CD4-positive, CD25-positive, alpha-beta regulatory T cell (primary cell): ENCODE measurements around the gene PAFAH1B2. TPM values are rescaled to one million over a fixed set of nuclear protein-coding genes. Genes with fewer than 3 reads are reported as not detected.
A peak's percentile ranks its signal among the peaks of the same experiment; 100 is the strongest.

ENCODE experiments used
- ATAC-seq, 2 donors: fragments of 150-1000 bp; cut with Tn5 transposase; one replicate each; pipeline ENCODE4 v1.10.0; 2021; ENCODE audit warnings: low read depth in 2 of 2, moderate number of reproducible peaks in 2 of 2, moderate library complexity in 1 of 2
- DNase-seq, 3 donors: peaks; one replicate each; pipeline versions ENCODE4 v3.0.0 to v3.0.0-alpha.2; 2012 to 2022; ENCODE audit warnings: mixed read lengths in 1 of 3
- H3K27ac ChIP-seq: one replicate; pipeline ENCODE4 v1.7.0; 2013; ENCODE audit warnings: mild to moderate bottlenecking, low read length; ENCODE audit not compliant: insufficient read depth, poor library complexity, severe bottlenecking
- H3K27me3 ChIP-seq: one replicate; pipeline ENCODE4 v1.7.0; 2013; ENCODE audit warnings: low read length; ENCODE audit not compliant: control insufficient read depth, insufficient read depth
- H3K36me3 ChIP-seq: one replicate; pipeline ENCODE4 v1.7.0; 2013; ENCODE audit warnings: mild to moderate bottlenecking, low read length, moderate library complexity; ENCODE audit not compliant: control insufficient read depth, insufficient read depth
- H3K4me1 ChIP-seq: 2 replicates; pipeline ENCODE4 v1.7.0; 2013; ENCODE audit warnings: mild to moderate bottlenecking, low read length; ENCODE audit not compliant: insufficient read depth, control insufficient read depth, poor library complexity, severe bottlenecking
- H3K4me3 ChIP-seq: one replicate; pipeline ENCODE4 v1.7.0; 2013; ENCODE audit warnings: low read depth, mild to moderate bottlenecking, low read length, moderate library complexity
- H3K9me3 ChIP-seq, 2 experiments: 1 replicate in 1 of 2; 2 replicates in 1 of 2; pipeline ENCODE4 v1.7.0; 2013; ENCODE audit warnings: low read length in 2 of 2, mild to moderate bottlenecking in 1 of 2, moderate library complexity in 1 of 2; ENCODE audit not compliant: control insufficient read depth in 2 of 2
- H3K27ac Mint-ChIP-seq, 3 donors: one replicate each; pipeline ENCODE4 v1.8.0; 2020 to 2022; ENCODE audit warnings: mild to moderate bottlenecking in 3 of 3, mixed read lengths in 3 of 3, moderate library complexity in 2 of 3
- H3K27me3 Mint-ChIP-seq: one replicate; pipeline ENCODE4 v1.8.0; 2022; ENCODE audit warnings: mild to moderate bottlenecking, mixed read lengths
- H3K36me3 Mint-ChIP-seq: one replicate; pipeline ENCODE4 v1.8.0; 2020; ENCODE audit warnings: mixed read lengths
- H3K4me1 Mint-ChIP-seq, 4 donors: one replicate each; pipeline ENCODE4 v1.8.0; 2020 to 2022; ENCODE audit warnings: mixed read lengths in 4 of 4, mild to moderate bottlenecking in 1 of 4
- H3K4me3 Mint-ChIP-seq, 4 donors: one replicate each; pipeline ENCODE4 v1.8.0; 2020 to 2022; ENCODE audit warnings: mild to moderate bottlenecking in 4 of 4, mixed read lengths in 4 of 4, moderate library complexity in 3 of 4
- H3K9me3 Mint-ChIP-seq, 7 donors: one replicate each; pipeline ENCODE4 v1.8.0; 2020 to 2022; ENCODE audit warnings: mixed read lengths in 7 of 7, mild to moderate bottlenecking in 3 of 7, moderate library complexity in 2 of 7
- polyA plus RNA-seq, 4 donors: library from polyadenylated mRNA; unstranded; fragments of 300-500 nt; fragmentation: Illumina TruSeq; gene quantifications; one replicate each; pipeline ENCODE4 v1.2.3, GENCODE V29; 2021
- total RNA-seq: library from RNA; stranded (reverse); gene quantifications from one replicate; pipeline ENCODE4 v1.2.3, GENCODE V29; 2022

Gene PAFAH1B2
- total and polyA plus RNA-seq, 5 donors from 2014 or later, result 15.0 to 43.3 (median 18.1) TPM

DNA sequence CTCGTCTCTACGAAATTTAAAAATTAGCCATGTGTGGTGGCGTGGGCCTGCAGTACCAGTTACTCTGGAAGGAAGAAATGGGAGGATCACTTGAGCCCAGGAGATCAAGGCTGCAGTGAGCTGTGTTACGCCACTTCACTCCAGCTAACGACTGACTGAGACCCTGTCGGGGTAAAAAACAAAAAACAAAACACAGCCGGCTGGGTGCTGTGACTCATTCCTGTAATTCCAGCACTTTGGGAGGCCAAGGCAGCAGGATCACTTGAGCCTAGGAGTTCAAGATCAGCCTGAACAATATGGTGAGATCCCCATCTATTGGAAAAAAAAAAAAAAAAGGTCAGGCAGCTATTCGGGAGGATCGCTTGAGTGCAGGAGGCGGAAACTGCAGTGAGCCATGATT lies 2.4 kb downstream of the PAFAH1B2 start:
- H3K4me1 Mint-ChIP-seq, result peaks cover 23 to 69% (median 46%) of the 10 kb centered on the region in 4 donors
- DNase-seq, result no peak
- peaks cover 3% of the 10 kb centered on the region for H3K36me3 Mint-ChIP-seq
- Histone ChIP-seq H3K4me1 (peaks cover 34% of the 10 kb centered on the region), H3K9me3 (no peaks in the 10 kb centered on the region), H3K27me3 (no peaks in the 10 kb centered on the region), H3K4me3 (no peak overlapping the region), H3K36me3 (peaks cover 12% of the 10 kb centered on the region), H3K27ac (no peak overlapping the region)
- H3K4me3 Mint-ChIP-seq, result peak overlapping the region; percentile 96 to 100 (median 98)
- H3K9me3 Mint-ChIP-seq, result peaks cover 0 to 2% (median 0%) of the 10 kb centered on the region in 7 donors
- peak overlapping the region in 2 of 3 donors; percentile 52 to 67 for H3K27ac Mint-ChIP-seq
- peaks cover 18% of the 10 kb centered on the region for H3K27me3 Mint-ChIP-seq
- no peak for ATAC-seq

DNA sequence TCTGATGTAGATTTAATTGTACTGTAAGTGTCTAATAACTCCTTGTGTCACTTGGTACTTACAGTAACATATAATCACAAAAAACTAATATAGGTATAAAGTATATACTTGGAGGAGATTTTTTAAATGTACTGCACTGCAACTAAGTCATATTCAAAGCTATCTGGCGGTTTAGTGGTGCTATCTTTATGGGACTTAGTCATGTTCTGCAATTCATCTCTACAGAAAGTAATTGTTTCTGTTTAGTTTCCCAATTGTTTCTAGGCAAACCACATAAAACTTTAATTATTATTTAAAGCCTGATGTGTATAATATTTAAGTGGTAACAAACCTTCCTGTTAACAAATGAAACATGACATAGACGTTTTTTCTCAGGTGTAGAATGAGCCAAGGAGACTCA lies 8.0 kb downstream of the PAFAH1B2 start:
- H3K4me3 ChIP-seq, result no peak overlapping the region
- Mint-ChIP-seq H3K4me1 (peaks cover 20 to 72% (median 51%) of the 10 kb centered on the region in 4 donors), H3K27ac (peak overlapping the region in 2 of 3 donors; percentile 9 to 60), H3K36me3 (peaks cover 14% of the 10 kb centered on the region), H3K27me3 (no peaks in the 10 kb centered on the region), H3K9me3 (no peaks in the 10 kb centered on the region), H3K4me3 (peak overlapping the region in 1 of 4 donors; percentile 16)
- DNase-seq, result no peak
- H3K27ac ChIP-seq, result no peak overlapping the region
- H3K9me3 ChIP-seq, result no peaks in the 10 kb centered on the region
- peaks cover 13% of the 10 kb centered on the region for H3K4me1 ChIP-seq
- no peaks in the 10 kb centered on the region for H3K27me3 ChIP-seq
- ATAC-seq, result no peak
- peaks cover 32% of the 10 kb centered on the region for H3K36me3 ChIP-seq

GRCh38 chr11:117154468-117154867 lies 10.4 kb downstream of the PAFAH1B2 start:
- Mint-ChIP-seq H3K9me3 (no peaks in the 10 kb centered on the region), H3K27ac (no peak overlapping the region), H3K4me3 (no peak overlapping the region), H3K4me1 (peaks cover 19 to 62% (median 44%) of the 10 kb centered on the region in 4 donors), H3K36me3 (peaks cover 11% of the 10 kb centered on the region), H3K27me3 (no peaks in the 10 kb centered on the region)
- Histone ChIP-seq H3K36me3 (peaks cover 35% of the 10 kb centered on the region), H3K27me3 (no peaks in the 10 kb centered on the region), H3K27ac (no peak overlapping the region), H3K4me3 (no peak overlapping the region), H3K9me3 (no peaks in the 10 kb centered on the region), H3K4me1 (peaks cover 7% of the 10 kb centered on the region)
- ATAC-seq, result no peak
- DNase-seq, result no peak

DNA sequence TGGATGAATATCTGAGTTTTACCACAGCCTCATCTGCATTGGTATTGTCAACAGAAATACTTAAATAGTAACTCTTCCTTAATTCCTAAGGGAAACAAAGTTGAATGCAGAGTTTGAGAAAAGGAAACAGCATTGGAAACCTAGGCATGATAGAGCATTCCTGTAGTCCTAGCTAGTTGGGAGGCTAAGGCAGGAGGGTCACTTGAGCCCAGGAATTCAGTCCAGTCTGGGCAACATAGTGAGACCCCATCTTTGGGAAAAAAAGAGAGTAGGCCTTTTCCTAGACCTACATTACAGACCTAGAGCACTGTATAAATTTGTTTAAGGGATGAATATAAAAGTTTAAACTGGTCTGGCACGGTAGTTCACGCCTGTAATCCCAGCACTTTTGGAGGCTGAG lies 13.4 kb downstream of the PAFAH1B2 start:
- Histone ChIP-seq H3K4me3 (no peak overlapping the region), H3K27me3 (no peaks in the 10 kb centered on the region), H3K36me3 (peaks cover 62% of the 10 kb centered on the region), H3K9me3 (no peaks in the 10 kb centered on the region), H3K27ac (no peak overlapping the region), H3K4me1 (no peaks in the 10 kb centered on the region)
- H3K4me1 Mint-ChIP-seq, result peaks cover 10 to 43% (median 30%) of the 10 kb centered on the region in 4 donors
- no peak for ATAC-seq
- H3K27me3 Mint-ChIP-seq, result no peaks in the 10 kb centered on the region
- peaks cover 13% of the 10 kb centered on the region for H3K36me3 Mint-ChIP-seq
- no peak for DNase-seq
- H3K9me3 Mint-ChIP-seq, result no peaks in the 10 kb centered on the region
- peak overlapping the region in 1 of 3 donors; percentile 52 for H3K27ac Mint-ChIP-seq
- H3K4me3 Mint-ChIP-seq, result no peak overlapping the region

- no peak for DNase-seq
- Mint-ChIP-seq H3K4me3 (no peak overlapping the region), H3K36me3 (peaks cover 11% of the 10 kb centered on the region), H3K27me3 (no peaks in the 10 kb centered on the region), H3K4me1 (peaks cover 10 to 29% (median 21%) of the 10 kb centered on the region in 4 donors), H3K9me3 (no peaks in the 10 kb centered on the region), H3K27ac (peak overlapping the region in 2 of 3 donors; percentile 29 to 66)
- H3K27ac ChIP-seq, result no peak overlapping the region
- no peaks in the 10 kb centered on the region for H3K4me1 ChIP-seq
- peaks cover 66% of the 10 kb centered on the region for H3K36me3 ChIP-seq
- H3K4me3 ChIP-seq, result no peak overlapping the region
- H3K9me3 ChIP-seq, result no peaks in the 10 kb centered on the region
- ATAC-seq, result no peak
- no peaks in the 10 kb centered on the region for H3K27me3 ChIP-seq
Measured at GRCh38 chr11:117159892-117160291, 15.8 kb downstream of the PAFAH1B2 start.

DNA sequence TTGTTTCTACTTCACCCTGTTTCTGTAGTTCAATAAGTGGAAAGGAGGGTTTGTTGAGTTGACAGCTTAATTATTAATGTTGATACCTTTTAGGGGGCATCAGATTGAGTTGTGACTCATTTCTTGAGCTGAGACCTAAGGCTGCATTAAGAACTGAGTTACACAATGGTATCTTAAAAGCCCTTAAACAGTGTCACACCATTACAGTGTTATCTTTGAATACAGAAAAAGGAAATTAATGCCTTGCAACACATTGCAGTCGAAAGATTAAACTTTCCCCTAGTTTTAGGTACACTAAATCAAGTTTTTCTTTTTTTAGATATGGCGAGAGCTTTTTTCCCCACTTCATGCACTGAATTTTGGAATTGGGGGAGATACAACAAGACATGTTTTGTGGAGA lies 16.7 kb downstream of the PAFAH1B2 start:
- peak overlapping the region in 1 of 3 donors; percentile 37 for H3K27ac Mint-ChIP-seq
- DNase-seq (no peak), ATAC-seq (no peak)
- H3K27me3 Mint-ChIP-seq, result no peaks in the 10 kb centered on the region
- Histone ChIP-seq H3K27ac (no peak overlapping the region), H3K4me3 (no peak overlapping the region), H3K36me3 (peaks cover 68% of the 10 kb centered on the region), H3K9me3 (no peaks in the 10 kb centered on the region), H3K27me3 (no peaks in the 10 kb centered on the region), H3K4me1 (no peaks in the 10 kb centered on the region)
- peaks cover 15% of the 10 kb centered on the region for H3K36me3 Mint-ChIP-seq
- peaks cover 10 to 25% (median 17%) of the 10 kb centered on the region in 4 donors for H3K4me1 Mint-ChIP-seq
- no peak overlapping the region for H3K4me3 Mint-ChIP-seq
- no peaks in the 10 kb centered on the region for H3K9me3 Mint-ChIP-seq

- Histone ChIP-seq H3K4me3 (no peak overlapping the region), H3K27me3 (no peaks in the 10 kb centered on the region), H3K4me1 (no peaks in the 10 kb centered on the region), H3K36me3 (peaks cover 71% of the 10 kb centered on the region), H3K9me3 (no peaks in the 10 kb centered on the region), H3K27ac (no peak overlapping the region)
- H3K9me3 Mint-ChIP-seq, result no peaks in the 10 kb centered on the region
- ATAC-seq, result no peak
- no peak overlapping the region for H3K4me3 Mint-ChIP-seq
- no peaks in the 10 kb centered on the region for H3K27me3 Mint-ChIP-seq
- DNase-seq, result no peak
- H3K36me3 Mint-ChIP-seq, result peaks cover 27% of the 10 kb centered on the region
- no peak overlapping the region for H3K27ac Mint-ChIP-seq
- H3K4me1 Mint-ChIP-seq, result peaks cover 2 to 10% (median 7%) of the 10 kb centered on the region in 4 donors
Measured at GRCh38 chr11:117166491-117166890, 22.4 kb downstream of the PAFAH1B2 start.

DNA sequence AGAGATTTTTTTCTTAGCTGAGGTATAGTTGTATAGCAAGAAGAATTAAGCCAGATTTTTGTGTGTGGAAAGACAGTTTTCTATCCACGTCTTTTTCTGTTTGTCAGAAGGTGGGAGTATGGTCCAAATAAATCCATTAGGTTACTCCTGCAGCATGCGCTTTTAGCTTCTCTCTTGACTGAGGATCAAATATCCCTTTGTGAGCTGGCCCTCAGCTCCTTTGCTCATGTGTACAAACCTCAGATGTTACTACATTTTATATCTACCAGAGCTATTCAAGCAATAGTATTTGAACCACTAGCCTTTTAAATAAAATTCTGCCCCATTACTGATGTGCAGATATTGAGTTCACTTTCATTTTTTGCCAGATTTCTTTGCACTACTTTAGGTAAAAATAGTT lies 25.6 kb downstream of the PAFAH1B2 start:
- Mint-ChIP-seq H3K27me3 (no peaks in the 10 kb centered on the region), H3K4me3 (no peak overlapping the region)

More for the DNA sequence above, 25.6 kb downstream of the PAFAH1B2 start:
- Histone ChIP-seq H3K4me1 (no peaks in the 10 kb centered on the region), H3K36me3 (peaks cover 44% of the 10 kb centered on the region), H3K4me3 (no peak overlapping the region), H3K27ac (no peak overlapping the region), H3K9me3 (no peaks in the 10 kb centered on the region), H3K27me3 (no peaks in the 10 kb centered on the region)
- Mint-ChIP-seq H3K9me3 (no peaks in the 10 kb centered on the region), H3K4me1 (peaks cover 2 to 23% (median 9%) of the 10 kb centered on the region in 4 donors), H3K36me3 (peaks cover 23% of the 10 kb centered on the region), H3K27ac (peak overlapping the region in 2 of 3 donors; percentile 13 to 74)
- DNase-seq, result no peak
- ATAC-seq, result no peak
